ENCODE data around the gene AOPEP.

DNA sequence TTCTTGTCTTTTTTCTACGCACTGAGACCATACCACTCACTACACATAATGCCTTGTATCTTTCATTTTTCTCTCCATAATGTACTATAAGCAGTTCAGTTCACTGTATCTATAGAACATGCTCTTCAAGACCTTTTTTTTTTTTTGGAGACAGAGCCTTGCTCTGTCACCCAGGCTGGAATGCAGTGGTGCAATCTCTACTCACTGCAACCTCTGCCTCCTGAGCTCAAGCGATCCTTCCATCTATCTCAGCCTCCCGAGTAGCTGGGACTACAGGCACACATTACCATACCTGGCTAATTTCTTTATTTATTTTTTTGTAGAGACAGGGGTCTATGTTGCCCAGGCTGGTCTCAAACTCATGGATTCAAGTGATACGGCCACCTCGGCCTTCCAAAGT lies 382.3 kb downstream of the AOPEP start:
- TF ChIP-seq, protein P1, sequence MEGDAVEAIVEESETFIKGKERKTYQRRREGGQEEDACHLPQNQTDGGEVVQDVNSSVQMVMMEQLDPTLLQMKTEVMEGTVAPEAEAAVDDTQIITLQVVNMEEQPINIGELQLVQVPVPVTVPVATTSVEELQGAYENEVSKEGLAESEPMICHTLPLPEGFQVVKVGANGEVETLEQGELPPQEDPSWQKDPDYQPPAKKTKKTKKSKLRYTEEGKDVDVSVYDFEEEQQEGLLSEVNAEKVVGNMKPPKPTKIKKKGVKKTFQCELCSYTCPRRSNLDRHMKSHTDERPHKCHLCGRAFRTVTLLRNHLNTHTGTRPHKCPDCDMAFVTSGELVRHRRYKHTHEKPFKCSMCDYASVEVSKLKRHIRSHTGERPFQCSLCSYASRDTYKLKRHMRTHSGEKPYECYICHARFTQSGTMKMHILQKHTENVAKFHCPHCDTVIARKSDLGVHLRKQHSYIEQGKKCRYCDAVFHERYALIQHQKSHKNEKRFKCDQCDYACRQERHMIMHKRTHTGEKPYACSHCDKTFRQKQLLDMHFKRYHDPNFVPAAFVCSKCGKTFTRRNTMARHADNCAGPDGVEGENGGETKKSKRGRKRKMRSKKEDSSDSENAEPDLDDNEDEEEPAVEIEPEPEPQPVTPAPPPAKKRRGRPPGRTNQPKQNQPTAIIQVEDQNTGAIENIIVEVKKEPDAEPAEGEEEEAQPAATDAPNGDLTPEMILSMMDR (IDR thresholded peaks at IDR 0.05) = no peak
- no peak for TF ChIP-seq POLR2AphosphoS5 (IDR thresholded peaks at IDR 0.05; ENCODE audit: low read depth, low read length)

All from Panc1 (cell line).